Measurements from ENCODE around the gene TUBGCP6. TPM values are rescaled to one million over a fixed set of nuclear protein-coding genes. Genes with fewer than 3 reads are reported as not detected.

TUBGCP6 gene
- total RNA-seq, 1 donor from 2014 or later = 56.4 TPM

DNA sequence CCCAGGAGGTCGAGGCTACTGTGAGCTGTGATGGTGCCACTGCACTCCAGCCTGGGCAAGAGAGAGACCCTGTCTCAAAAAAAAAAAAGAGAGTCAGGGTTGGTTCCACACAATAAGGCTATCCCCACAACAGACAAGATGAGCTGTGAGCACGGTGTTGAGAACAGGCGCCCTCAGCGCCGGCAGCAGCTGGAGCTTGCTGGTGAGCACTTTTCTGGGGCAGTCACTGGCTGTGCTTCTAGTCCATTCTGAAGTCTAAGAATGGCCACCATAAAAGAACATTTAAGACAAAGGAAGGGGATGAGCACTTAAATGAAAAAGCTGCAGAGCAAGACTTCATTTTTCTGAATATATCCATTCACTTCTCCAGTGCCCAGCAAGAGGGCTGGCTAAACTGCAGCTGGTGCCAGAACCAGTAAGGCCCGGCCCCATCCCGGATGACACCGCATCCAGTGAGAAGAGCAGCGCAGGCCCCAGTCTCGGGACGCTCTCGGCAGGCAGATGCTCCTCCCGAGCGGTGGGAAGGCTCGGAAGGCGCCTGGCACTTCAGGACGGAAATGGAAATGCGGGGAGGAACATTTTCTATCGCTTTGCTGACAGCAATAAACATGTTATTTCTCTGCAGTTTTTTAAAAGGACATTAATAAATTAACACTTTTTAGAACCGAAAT, 12.2 kb downstream of the TUBGCP6 start:
- intact Hi-C loops (cut with micrococcal nuclease) = no loop called here

DNA sequence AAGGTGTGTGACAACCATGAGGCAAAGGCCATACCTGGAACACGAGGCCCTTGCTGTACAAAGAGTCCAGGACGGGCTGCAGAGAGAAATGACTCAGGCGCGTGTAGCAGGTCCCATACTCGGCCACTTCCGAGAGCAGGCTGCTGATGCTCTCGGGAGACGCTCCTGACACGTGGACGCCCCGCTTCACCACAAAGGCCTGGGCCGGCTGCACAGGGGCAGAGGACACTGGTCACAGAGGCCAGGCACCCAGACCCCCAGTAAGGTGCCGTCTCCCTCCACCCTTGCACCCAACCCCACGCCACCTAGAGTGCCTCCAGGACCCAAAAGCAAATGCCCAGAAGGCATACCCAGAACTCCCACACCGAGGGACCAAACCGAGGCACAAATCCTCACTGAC, 15.5 kb downstream of the TUBGCP6 start:
- intact Hi-C loops (cut with micrococcal nuclease) = no loop called here

DNA sequence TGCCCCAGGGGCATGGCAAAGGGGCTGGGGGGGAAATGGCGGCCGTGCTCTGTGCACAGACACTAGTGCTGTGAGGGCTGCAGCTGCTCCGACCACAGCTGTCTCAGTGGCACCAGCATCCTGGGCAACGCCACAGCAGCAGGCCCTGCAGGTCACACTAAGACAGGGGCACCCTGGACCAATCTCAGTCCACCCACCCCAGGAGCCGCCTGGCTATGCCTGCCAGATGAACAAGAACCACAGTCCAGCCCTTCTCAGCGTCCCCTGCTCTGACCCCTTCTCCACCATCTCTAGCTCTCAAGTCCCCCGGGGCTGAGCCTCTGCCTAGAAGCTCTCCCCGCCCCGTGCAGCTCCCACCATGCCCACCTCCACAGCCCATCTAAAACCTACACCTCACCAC, 16.5 kb downstream of the TUBGCP6 start:
- intact Hi-C loops (cut with micrococcal nuclease) = no loop called here

DNA sequence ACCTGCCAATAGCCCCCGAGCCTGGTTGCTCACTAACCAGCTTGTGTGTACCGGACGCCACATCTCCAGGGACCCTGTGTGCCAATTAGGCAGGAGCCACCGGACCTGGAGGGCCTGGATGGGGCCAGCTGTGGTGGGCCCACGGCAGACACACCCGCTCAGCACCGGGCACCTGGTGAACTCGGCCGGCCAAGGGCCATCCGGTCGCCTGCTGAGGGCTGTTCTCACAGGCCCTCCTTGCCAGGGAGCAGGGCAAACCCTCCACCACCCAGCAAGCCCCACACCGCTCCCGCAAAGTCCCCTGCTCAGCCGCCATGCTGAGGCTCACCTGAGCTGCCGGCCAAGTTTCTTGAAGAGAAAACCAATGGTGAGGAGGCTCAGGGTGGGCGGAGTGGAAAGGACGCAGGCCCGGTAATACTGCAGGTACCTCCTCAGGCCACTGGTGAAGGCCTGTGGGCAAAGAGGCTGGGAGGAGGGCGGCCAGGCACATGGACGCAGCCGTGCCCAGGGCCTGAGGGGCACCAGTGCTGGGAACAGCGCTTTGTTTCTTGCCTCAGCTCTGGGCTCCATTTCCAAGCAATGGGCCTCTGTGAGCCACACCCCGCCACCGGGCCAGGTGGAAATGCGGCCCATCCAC, 17.1 kb downstream of the TUBGCP6 start:
- intact Hi-C loops (cut with micrococcal nuclease) = no loop called here

DNA sequence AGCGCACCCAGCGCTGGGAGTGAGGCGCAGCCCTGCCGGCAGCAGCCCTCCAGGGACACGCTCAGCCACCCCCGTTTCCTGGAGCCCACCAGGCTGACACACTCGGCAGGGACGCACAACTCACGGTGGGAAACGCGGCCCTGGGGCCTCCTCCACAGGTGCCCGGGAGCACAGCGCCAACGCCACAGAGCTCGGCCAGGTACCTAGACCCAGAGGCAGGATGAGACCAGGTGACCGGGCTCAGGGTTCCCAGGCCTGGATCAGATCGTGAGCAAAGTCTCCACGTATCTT, 18.0 kb downstream of the TUBGCP6 start:
- intact Hi-C loops (cut with micrococcal nuclease) = no loop called here

DNA sequence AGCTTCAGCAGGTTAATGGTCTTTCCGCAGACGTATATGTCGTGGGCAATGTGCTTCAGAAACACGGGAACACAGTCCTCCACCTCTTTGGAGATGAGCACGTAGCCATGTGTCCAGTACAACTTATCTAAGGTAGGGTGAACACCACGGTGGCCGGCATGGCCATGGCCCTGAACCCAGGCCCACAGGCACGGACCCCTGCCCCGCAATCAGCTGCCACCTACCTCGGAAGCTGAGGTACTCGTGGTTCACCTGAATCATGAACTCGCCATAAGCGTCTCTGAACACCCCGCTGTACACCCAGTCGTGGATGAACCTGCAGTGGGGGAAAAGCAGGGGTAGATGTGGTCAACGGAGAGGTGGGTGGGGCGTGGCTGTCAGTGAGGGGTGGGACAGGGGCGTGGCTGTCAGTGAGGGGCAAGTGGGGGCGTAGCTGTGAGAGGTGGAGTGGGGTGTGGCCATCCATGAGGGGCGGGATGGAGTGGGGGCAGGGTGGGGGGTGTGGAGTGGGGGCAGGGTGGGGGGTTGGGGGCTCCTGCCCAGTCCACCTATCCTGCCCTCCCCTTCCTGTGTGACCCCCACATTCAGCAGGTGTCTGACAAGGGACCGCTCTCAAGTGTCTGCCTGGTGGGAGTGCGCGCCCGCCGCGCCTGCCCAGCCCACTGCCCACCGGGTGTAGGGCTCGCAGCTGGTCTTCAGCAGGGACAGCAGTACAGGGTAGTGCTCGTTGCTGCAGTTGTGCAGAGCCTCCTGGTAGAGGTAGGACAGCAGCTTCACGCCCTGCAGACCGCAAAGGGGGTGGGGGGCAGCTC, 18.6 kb downstream of the TUBGCP6 start:
- intact Hi-C loops (cut with micrococcal nuclease) = no loop called here

DNA sequence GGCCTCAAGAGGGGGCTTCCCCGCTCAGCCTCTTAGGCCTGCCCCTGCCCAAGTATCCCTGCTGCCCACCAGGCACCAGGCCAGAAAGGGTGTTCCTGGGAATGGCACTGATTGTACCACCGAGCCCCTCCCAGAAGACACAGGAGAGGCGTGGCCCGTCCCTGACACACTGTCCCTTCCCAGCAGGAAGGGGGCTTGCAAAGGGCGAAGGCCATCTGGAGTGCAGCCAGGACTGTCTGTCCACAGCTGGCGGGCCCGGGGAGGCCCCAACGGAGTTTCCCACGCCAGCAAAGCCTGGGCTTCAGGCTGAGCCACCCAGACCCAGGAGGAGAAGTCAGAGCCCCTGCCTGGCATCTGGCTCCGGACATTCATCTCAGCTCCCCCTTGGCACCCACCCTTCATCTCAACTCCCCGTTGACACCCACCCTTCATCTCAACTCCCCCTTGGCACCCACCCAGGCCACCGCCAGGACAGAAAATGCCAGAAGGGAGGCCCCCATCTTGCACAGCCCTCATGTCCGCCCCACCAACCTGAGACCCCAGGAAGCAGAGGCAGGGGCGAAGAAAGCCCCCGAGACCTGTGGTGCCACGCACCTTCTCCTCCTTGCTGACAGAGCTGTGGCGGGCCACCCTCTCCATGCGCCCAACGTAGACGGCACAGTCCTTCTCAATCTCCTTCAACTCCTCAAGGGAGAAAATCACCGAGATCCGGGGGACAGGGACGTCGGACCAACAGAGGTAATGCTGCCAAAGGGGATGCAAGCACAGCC, 19.4 kb downstream of the TUBGCP6 start:
- intact Hi-C loops (cut with micrococcal nuclease) = no loop called here

DNA sequence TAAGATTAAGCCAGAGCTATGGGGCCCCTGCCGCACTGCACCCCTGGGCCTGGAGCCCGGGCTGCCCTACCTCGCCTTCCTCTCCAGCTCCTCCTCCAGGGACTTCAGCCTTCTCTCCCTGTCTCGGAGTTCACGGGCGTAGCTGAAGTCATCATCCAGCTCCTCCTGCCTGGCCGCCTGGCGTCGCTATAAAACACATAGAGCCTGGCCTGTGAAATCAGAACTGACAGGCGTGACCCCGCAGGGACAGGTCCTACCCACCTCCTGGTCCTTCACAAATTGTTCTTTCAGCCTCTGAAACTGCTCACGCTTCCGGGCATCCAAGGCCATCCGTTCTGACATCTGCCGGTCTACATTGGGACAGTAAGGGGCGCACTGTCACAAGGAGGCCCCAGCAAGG, 20.8 kb downstream of the TUBGCP6 start:
- intact Hi-C loops (cut with micrococcal nuclease) = no loop called here

DNA sequence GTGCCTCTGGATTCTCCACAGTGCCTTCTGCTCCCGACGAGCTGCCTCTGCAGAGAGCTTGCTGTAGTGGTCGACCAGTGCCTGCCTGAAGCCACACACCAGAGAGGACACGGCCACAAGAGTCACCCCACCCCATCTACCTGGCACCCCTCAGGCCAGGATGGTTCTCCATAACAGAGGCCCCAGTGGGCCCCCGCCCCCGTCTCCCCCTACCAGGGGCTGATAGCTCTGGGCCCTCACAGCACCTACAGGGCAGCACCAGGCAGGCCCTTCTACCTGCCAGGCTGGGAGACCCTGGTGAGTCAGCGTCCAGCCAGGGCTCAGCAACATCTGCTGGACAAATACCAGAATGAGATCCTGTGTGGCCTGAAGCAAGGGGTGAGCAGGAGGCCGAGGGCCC, 22.3 kb downstream of the TUBGCP6 start:
- intact Hi-C loops (cut with micrococcal nuclease) = no loop called here

DNA sequence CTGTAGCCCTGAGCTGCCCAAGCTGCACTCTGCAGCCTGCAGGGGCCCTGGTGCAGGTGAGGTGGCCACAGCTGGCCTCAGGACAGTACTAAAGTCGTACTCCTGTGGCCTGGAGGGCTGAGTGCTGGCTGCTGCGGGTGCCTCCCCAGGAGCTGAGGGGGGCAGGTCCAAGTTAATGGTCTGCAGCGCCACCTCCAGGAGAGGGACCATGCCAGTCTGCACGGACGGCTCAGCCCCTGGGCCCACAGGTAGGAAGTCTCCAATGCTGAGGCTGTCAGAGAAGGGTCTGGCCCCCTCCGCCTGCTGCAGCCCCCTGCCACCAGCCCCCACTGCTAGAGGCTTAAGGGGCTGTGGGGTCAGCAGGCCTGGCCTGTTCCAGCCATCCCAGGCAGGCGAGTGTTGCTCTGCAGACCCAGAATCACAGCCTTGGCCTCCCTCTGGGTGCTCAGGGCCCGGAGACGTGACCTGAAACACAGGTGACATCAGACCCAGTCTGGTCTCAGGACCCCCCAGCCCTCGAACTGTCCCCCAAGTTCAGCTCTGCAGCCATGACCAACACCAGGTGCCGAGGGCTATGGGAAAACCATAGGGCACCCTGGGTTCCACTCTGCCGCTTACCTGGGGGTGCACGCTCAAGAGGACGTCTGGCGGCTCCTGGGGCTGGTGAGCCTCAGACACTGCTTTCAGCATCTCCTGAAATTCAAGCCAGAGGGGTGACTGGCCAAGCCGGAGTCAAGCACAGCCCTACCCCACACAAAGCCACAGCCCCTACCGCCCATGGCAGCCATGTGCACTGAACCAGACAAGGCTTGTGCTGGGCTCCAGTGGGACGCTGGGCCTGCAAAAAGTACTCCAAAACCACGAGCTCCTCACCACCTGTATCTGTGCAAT, 23.2 kb downstream of the TUBGCP6 start:
- intact Hi-C loops (cut with micrococcal nuclease) = no loop called here

DNA sequence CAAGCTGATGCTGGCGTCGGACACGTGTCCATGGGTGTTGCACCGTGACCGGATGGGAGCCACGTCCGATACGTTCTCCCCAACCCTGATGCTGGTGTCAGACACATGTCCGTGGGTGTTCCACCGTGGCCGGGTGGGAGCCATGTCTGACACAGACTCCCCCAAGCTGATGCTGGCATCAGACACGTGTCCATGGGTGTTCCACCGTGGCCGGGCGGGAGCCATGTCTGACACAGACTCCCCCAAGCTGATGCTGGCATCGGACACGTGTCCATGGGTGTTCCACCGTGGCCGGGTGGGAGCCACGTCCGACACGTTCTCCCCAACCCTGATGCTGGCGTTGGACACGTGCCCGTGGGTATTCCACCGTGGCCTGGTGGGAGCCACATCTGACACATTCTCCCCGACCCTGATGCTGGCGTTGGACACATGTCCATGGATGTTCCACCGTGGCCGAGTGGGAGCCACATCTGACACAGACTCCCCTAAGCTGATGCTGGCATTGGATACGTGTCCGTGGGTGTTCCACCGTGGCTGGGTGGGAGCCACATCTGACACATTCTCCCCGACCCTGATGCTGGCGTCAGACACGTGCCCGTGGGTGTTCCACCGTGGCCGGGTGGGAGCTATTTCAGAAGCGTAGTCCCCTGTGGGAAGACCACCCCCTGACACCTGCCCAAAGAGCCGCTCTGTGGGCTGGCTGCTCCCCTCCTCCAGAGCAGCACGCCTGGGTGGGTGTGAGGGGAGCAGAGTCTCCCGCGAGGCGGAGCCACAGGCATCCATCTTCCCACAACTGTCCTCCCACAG, 24.0 kb downstream of the TUBGCP6 start:
- intact Hi-C loops (cut with micrococcal nuclease) = no loop called here

DNA sequence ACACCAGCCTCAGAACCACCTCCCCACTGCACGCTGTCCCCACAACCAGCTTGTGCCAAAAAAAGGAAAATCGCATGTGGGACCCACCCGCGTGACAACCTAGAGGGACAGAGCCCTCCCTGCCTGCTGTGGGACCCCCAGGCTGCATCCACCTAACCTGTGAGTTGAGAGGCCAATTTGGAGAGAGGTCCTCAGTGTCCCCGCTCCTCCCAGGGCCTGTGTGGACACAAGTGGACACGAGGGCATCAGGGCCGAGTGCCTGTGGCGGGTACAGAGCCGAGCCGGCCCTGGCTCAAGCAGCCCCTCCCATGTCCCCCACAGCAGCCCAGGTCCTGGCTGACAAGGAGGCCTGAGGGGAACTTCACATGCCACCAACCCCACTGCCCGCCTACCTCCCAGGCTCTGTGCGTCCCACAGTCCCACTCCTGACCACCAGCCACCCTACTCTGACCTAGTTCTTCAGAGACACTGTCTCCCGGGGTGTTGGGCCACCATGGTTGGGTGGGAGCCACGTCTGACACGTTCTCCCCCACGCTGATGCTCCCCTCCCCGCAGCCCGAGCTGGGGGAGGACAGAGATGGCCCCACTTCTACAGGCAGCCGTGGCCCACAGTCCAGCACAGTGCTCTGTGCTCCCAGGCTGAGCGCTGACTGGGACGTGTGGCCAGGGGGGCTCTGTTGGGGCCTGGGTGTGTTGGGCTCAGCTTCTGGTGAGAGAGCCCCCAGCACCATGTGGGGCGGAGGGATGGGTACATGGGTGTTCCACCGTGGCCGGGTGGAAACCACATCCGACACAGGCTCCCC, 24.8 kb downstream of the TUBGCP6 start:
- intact Hi-C loops (cut with micrococcal nuclease) = no loop called here

DNA sequence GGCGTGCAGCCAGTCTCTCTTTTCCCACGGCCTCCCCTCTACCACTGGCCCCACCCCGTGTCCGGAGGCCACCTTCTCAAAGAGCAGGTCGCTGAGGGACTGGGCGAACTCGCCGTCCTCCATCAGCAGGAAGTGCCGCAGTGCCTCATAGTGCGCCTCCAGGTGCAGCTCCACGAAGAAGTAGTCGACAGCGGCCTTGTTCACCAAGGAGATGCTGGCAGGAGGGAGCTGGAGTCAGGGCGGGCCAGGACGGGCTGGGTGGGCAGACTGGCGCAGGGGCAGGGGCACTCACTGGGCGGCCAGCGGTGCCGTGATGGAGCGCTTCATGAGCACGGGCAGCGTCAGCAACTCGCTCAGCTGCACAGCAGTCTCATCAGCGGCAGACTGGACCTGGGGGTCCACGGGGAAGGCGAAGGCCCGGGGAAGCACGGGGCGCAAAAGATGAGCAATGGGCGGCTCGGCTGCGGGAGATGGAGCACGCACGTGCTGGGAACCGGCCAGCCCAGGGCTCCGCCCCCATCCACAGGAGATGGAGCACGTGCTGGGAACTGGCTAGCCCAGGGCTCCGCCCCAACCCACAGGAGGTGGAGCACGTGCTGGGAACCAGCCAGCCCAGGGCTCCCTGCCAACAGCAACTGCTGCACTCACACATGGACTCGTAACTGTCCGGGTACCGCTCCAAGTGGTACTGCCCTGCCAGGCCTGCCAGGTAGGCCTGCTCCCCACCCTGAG, 25.7 kb downstream of the TUBGCP6 start:
- intact Hi-C loops (cut with micrococcal nuclease) = no loop called here

DNA sequence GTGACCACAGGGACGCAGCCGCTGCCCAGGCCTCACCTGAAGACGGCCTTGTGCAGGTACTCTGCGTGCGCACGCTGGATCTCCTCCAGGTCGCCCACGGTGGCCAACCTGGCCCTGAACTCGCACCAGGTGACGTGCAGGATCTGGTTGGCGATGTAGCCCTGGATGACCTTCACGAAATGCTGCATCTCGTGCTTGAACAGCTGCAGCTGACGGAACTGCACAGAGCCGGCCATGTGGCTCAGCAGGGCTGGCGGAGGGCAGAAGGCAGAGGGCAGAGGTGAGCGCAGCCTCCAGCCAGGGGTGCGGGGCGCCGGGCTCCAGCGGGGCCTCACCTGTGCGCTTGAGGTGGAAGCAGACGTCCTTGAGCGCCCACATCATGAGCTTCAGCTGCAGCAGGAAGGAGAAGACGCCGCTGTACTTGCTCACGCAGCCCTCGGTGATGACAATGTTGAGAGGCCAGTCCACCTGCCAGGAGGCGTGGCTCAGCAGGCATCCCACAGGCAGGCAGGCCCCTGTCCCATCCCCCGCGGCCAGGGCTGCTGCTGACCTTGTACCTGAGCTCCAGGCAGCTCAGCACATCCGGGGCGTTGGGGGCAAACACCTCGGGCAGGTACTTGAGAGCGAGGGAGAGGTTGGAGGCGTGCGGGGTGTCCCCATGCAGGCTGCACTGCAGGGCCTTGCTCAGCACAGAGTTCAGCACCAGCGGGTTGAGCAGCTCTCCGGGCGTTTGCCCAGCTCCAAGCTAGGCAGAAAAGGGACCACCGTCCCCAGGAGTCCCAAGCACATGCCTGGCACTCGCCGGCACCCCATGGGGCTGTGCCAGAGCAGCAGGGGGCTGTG, 26.4 kb downstream of the TUBGCP6 start:
- intact Hi-C loops (cut with micrococcal nuclease) = no loop called here

DNA sequence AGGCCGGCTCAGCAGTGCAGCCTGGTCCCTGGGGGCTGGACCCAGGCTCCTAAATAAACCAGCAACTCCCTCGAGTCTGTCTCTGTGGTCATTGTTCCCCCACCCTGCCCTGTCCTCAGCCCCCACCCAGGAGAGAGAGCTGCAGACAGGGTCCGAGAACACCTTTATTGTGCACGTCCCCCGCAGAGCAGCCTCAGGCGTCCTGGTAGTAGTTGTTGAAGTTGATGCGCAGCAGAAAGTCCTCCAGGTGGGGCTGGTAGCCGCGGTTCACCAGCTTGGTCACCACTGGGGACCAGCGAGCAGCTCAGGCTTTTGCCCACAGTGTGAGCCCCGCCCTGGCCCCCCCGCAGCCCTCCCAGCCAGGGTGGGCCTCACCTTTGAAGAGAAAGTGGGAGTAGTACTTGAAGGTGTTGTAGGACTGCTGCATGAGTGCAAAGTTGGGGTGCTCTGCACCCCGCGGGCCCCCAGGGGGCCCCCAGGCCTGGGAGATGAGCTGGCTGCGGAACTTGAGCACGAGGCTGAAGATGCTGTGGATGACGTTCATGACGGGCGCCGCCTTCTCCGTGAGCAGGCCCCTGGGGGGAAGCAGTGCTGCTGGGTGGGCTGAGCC, 27.2 kb downstream of the TUBGCP6 start:
- intact Hi-C loops (cut with micrococcal nuclease) = no loop called here

DNA sequence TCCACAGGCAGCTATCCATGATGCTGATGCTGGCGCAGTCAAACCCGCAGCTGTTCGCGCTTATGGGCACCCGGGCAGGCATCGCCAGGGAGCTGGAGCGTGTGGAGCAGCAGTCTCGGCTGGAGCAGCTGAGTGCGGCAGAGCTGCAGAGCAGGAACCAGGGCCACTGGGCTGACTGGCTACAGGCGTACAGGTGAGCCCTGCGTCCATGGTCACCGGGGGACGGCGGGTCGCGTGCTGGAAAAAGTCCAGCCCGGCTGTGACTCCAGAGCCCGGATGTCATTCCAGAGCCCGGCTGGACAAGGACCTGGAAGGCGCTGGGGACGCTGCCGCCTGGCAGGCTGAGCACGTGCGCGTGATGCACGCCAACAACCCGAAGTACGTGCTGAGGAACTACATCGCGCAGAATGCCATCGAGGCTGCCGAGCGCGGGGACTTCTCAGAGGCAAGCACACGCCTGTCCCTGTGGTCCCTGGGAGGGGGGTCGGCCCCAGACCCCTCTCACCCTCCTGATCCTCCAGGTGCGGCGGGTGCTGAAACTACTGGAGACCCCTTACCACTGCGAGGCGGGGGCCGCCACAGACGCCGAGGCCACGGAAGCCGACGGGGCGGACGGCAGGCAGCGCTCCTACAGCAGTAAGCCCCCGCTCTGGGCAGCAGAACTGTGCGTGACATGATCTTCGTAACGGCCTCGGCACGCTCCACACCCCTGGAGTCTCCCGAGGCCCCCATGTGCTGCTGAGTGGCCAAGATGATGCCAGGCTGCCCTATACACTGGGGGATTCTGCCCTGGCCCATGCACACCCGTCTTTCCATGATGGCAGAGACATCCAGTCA, 27.9 kb downstream of the TUBGCP6 start:
- intact Hi-C loops (cut with micrococcal nuclease) = no loop called here
